Stimulated activated CD4-positive, alpha-beta T cell treated with anti-CD3 and anti-CD28 coated beads, Interleukin-4, amount 100 ng/mL, for 4 hours (primary cell): ENCODE data around the gene FKBP1B.
"Not testable (repeated sequence)": the region's sequence is repeated elsewhere in the genome, so short reads cannot be mapped to it uniquely, and the experiment has no call there.

ENCODE experiments used
- DNase-seq, 2 experiments: peaks; one replicate each; pipeline ENCODE4 v3.0.0-alpha.2; 2020

FKBP1B gene

DNA sequence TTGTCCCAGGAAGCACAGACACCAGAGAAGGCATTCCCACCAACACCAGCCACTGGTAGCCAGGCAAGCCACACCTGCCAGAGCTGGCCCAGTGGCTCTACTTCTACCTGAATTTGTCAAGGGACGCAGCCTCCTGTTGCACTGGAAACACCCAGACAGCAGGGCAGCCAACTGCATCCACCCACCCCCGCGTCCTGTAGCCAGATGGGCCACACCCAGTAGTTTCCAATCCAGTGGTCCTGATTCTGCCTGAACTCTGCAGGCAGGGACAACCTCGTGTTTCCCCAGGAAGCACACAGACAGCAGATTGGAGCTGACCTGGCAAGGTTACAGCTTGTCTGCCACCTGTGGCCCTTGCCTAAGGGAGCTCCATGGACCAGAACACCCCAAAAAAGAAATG lies 55.4 kb downstream of the FKBP1B start:
- DNase-seq = no peak

DNA sequence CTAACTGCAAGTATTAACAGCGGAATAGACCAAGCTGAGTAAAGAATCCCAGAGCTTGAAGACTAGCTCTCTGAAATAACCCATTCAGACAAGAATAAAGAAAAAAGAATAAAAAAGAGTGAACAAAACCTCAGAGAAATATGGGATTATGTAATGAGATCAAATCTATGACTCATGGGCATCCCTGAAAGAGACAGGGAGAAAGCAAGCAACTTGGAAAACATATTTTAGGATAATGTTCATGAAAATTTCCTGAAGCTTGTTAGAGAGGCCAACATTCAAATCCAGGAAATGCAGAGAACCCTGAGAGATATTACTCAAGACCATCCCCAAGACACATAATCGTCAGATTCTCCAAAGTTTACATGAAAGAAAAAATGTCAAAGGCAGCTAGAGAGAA lies 56.3 kb downstream of the FKBP1B start:
- no peak for DNase-seq

DNA sequence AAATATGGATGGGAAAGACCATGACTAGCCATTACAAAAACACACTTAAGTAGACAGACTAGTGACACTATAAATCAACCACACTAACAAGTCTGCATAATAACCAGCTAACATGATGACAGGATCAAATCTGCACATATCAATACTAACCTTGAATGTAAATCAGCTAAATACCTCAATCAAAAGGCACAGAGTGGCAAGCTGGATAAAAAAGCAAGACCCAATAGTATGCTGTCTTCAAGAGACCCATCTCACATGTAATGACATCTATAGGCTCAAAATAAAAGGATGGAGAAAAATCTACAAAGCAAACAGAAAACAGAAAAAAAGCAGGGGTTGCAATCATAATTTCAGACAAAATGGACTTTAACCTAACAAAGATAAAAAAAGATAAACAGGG lies 57.2 kb downstream of the FKBP1B start:
- DNase-seq = no peak

DNA sequence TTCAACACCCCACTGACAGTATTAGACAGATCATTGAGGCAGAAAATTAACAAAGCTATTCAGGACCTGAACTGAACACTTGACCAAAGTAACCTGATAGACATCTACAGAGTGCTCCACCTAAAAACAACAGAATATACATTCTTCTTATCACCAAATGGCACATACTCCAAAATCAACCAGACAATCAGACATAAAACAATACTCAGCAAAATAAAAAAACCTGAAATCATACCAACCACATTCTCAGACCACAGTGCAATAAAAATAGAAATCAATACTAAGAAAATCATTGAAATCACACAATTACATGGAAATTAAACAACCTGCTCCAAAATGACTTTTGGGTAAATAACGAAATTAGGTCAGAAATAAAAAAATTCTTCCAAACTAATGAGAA lies 57.8 kb downstream of the FKBP1B start:
- DNase-seq = no peak

DNA sequence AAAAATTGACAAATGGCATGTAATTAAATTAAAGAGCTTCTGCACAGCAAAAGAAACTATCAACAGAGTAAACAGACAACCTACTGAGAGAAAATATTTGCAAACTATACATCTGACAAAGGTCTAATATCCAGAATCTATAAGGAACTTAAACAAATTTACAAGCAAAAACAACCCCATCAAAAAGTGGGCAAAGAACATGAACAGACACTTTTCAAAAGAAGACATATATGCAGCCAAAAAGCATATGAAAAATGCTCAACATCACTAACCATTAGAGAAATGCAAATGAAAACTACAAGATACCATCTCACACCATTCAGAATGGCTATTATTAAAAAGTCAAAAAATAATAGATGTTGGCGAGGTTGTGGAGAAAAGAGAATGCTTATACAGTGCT lies 59.9 kb downstream of the FKBP1B start:
- DNase-seq = not testable (repeated sequence)

DNA sequence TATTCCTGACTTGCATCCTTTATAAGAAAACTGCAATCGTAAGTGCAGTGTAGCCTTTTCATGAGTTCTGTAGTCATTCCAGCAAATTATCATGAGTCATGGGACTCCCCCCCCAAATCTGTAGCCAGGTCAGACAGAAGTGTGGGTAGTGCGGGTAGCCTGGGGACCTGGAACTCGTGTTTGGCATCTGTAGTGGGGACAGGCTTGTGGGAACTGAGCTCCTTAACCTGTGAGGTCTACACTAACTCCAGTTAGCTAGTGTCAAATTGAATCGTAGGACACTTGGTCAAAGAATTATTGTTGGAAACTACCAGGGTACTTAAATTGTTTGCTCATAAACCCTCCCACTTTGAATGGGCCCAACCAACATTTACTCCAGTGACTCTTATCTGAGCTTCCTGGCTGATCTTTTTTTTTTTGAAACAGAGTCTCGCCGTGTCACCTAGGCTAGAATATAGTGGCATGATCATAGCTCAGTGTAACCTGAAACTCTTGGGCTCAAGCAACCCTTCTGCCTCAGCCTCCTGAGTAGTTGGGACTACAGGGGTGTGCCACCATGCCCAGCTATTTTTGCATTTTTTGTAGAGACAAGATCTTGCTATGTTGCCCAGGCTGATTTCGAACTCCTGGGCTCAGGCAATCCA lies 61.2 kb downstream of the FKBP1B start:
- DNase-seq = no peak

DNA sequence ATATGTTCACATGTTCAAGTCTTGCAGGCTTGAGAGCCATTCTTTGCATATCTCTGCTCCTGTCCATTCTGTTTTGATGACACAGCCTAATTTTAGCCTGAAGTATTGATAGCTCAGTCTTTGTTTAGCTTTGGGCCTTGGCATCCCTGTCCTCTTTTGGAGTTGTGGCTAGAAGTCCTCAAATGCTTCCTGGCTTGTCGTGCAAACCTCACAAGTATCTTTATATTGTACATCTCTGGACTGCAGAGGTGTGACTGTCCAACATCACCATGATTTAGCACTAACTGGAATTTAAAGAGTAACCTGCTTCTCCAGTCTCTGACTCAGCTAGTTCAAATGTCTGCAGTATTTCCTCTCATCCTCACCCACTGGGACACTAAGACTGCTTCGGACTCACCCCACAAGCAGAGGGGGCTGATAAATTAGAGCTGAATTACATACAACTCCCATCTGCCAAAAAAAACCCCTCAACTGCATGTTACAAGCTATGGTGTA lies 61.9 kb downstream of the FKBP1B start:
- DNase-seq = no peak
